GM18907 (cell line): ENCODE results near the gene ESRRA.
A peak's percentile ranks its signal among the peaks of the same experiment; 100 is the strongest.

Source experiments
- ATAC-seq: cut with Tn5 transposase; IDR thresholded peaks from one replicate; pipeline ENCODE4 v1.9.1; 2021; ENCODE audit warnings: mild to moderate bottlenecking, moderate library complexity; ENCODE audit not compliant: unreplicated experiment

ESRRA gene

DNA sequence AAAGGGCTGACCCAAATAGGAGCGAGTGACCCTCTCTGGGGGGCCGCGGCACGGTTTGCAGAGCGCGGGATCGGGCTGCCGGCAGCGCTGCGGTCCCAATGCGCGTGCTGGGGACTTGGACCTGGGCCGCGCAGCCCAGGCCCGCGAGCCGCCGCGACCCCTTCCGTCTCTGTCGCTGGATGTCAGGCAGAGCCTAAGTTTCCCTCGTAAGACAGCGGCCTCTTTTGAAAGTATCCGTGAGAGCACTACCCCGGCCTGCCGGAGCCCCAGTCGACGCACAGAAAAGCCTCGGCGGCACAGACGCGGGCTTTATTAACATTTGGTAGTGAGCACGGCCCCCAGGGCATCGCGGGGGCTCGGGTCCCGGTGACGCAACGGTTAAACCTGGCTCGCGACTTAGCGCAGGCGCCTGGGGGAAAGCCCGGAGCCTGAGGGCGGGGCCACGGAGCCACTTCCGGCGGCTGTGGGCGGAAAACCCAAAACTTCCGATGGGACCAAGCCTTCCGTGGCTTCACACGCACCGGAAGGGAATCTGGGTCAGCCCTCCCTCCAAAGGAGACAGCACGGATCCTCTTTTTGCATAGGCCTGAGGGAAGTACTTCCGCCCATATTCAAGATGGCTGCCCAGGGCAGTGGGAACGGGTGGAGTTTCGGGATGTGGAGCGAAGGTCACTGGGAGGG is 35.6 kb upstream of the ESRRA start:
- peak; percentile 68 for ATAC-seq

DNA sequence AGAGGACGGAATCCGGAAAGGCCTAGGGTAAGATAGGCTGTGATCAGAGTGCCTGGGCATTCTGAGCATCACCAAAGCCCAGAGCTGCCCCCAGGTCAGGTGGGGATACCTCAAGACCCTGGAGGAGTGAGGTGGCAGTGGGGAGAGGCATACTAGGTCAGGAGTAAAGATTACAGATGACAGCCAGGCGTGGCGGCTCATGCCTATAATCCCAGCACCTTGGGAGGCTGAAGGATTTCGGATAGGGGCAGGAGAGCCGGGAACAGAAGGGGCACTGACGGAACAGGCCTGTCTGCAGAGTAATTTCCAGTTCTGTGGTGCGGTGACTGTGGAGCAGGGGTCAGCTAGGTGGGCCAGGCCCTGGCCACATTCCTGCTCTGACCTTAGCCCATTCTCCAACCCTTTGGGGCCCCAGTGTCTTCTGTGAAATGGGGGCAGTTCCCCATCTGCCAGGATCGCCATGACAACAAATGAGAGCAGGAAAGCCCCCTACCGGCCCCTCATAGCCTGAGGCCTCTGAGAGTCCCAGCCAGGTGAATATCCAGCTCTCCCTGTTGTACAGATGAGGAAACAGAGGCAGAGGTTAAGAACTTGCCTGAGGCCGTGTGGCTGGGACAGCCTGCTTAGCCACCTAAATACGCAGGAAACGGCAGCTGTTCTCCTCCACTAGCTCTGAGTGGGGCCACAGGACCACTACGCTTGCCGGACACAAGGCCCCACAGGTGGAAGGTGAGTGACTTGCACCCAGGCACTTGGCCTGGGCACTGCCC is 30.1 kb upstream of the ESRRA start:
- ATAC-seq: no peak

- no peak for ATAC-seq
These were observed 29.5 kb upstream of the ESRRA start for GRCh38 chr11:64275841-64276240.

DNA sequence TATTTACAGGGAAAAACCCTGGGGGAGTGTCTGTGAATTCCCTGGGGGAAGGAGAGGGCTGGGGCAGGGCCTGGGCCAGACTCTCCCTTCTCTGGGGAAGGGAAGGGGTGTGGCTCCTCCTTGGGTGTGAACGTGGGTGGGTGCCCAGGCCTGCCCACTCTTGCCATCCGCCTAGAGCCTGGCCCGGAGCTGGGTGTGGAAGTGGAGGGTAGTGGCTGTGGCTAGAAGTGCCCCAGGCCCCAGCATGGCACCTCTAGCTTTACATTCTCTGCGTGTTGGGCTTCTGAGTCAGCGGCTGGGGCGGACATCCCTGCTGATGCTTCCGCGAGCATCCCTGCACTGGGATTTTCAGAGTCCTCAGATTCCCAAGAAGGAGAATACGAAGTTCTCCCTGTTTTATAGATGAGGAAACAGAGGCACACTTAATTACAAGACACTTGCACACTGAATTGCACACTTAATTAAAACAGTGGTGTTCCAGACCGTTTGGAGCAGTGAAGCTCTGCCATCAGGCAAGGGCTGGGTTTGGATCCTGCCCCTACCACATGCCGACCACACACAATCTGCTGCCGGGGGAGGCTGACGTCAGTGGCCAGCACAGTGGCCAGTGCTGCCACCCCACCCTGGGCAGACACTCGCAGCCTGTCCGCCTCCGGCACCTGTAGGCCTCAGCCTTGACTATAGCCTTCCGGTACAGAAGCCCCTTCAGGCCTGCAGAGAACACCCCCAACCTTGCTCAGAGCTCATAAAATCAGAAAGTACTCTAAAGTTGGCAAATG is 28.5 kb upstream of the ESRRA start:
- no peak for ATAC-seq

GRCh38 chr11:64278576-64279190 is 26.6 kb upstream of the ESRRA start:
- ATAC-seq: no peak

DNA sequence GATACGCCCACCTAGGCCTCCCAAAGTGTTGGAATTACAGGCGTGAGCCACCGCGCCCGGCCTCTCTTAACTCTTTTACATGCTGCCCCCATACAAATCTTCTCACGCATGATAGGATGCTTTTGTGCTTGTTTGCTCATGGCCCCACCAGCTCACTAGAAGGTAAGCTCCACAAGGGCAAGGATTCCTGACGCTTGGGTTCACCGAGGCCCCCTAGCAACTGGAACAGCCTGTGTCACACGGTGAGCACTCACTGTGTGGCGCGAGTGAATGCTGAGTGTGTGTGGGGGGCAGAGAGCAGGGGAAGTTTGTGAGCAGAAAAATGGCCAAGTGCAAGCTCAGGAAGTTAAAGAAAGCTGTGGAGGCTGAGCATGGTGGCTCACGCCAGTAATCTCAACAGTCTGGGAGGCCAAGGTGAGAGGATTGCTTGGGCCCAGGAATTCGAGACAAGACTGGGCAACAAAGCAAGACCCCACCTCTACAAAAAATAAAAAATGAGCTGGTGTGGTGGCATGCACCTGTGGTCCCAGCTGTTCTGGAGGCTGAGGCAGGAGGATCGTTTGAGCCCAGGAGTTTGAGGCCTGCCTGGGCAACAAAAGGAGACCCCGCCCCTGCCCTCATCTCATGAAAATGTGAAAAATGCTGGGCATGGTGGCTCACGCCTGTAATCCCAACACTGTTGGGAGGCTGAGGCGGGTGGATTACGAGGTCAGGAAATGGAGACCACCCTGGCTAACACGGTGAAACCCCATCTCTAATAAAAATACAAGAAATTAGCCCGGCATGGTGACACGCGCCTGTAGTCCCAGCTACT is 23.2 kb upstream of the ESRRA start:
- no peak for ATAC-seq

GRCh38 chr11:64283092-64283491 is 22.2 kb upstream of the ESRRA start:
- ATAC-seq: no peak

GRCh38 chr11:64284048-64284961 is 21.0 kb upstream of the ESRRA start, which contains the start of gene BAD:
Gene BAD (minus strand): TSS chr11:64284665. CDS start chr11:64284368, 297 bp downstream.
- peak; percentile 77 for ATAC-seq

GRCh38 chr11:64284962-64285884 is 20.1 kb upstream of the ESRRA start, which contains the start of gene GPR137:
Gene GPR137 (plus strand): TSS chr11:64285848. CDS start chr11:64286525, 677 bp downstream.
- ATAC-seq: peak; percentile 60

DNA sequence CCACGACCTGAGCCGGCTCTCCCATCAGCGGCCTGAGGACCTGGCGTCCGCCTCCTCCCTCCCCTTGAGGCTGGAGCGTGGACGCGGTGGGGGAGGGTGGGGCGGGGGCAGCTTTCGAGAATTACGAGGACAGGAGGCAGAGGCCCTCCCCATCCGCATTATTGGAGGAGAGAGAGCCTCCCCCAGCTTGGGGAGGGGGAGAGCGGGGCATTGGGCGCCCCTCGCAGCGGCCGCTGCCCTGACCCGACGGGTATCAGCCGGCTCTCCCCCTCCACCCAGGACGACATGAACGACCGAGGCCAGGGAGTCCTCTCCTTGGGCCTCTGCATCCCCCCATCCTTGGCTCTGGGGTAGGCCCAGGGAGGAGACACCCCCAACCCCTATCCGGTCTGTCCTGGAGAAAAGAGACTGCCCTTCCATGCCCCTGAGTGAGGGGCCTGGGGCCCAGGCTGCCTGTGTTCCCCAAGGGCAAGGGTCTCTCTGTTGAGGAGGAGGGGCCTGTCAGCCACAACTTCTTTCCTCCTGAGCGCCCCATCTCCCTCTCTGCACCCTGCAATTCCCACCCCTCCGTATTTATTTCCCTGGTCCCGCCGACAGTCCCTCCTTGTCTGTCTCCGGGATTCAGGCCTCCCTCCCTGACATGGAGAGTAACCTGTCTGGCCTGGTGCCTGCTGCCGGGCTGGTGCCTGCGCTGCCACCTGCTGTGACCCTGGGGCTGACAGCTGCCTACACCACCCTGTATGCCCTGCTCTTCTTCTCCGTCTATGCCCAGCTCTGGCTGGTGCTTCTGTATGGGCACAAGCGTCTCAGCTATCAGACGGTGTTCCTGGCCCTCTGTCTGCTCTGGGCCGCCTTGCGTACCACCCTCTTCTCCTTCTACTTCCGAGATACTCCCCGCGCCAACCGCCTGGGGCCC is 19.2 kb upstream of the ESRRA start:
- peak; percentile 8 for ATAC-seq

DNA sequence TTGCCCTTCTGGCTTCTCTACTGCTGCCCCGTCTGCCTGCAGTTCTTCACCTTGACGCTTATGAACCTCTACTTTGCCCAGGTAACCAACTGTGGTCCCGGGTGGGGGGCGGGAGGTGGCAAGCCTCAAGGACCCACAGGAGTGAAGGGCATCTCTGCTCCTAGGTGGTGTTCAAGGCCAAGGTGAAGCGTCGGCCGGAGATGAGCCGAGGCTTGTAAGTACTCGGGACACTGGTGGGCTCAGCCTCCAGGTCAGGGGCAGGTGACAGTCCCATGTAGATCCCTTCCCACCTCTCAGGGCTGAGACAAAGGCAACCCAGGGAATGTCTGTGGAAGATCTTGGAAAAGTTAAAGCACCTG is 18.5 kb upstream of the ESRRA start:
- ATAC-seq: no peak

GRCh38 chr11:64287676-64288352 is 17.5 kb upstream of the ESRRA start:
- no peak for ATAC-seq

- no peak for ATAC-seq
These were observed 17.0 kb upstream of the ESRRA start for GRCh38 chr11:64288353-64288750.

- no peak for ATAC-seq
These were observed 16.2 kb upstream of the ESRRA start for GRCh38 chr11:64289002-64289564.

DNA sequence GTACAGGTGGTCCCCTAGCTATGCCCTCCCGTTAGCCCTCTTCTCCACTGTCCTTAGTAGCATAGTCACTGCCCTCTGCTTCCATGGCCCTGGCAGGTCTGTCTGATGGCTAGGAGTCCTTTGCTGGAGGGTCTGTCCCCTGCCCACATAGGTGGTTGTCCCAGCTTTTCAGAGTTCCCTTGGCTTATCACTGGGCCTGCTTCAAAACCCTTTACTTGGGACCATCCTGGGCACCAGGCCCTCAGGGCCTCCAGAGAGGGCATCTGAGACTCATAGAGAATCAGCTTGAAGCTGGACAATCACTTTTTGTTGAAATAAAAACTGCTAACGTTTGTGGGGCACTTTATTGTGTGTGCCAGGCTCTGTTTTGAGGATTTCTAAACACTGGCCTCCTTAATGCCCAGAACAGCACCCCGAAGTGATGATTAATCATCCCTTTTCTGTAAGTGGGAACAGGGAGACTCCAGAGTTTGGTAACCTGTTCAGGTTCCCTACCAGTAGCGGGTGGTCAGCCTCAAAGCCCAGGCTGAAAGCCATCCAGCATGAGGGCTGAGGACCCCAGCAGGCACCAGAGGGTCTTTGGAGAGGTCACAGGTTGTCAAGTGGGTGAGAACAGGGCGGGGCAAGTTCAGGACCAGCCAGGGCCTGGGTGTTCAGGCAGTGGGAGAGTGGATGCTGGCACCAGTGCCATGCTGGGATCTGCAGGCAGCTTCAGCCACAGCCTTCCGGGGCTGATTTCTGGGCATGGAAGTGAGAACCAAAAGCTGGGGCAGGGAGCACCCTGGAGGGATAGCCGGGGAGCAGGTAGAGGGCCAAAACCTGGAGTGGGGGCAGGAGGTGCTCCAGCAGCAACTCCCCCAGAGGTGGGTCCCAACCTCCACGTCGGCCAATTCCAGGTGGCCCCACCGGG is 14.7 kb upstream of the ESRRA start:
- ATAC-seq: no peak
